IMR-90 (cell line): ENCODE data around the gene AKAP13.

ENCODE experiments used
- CTCF ChIP-seq: conservative IDR thresholded peaks from 2 replicates; pipeline ENCODE4 v1.5.1; 2012; ENCODE audit warnings: mild to moderate bottlenecking, low read depth, low read length, improper control_type of control experiment
- USF2 ChIP-seq: fragments of 150-350 bp; IDR thresholded peaks from 2 replicates; pipeline ENCODE4 v1.6.1; 2017; ENCODE audit warnings: mild to moderate bottlenecking, antibody characterized with exemption, low read length, low read depth

GRCh38 chr15:85394554-85395333, 14.3 kb downstream of the AKAP13 start:
- TF ChIP-seq CTCF: no peak
- no peak for TF ChIP-seq USF2
